WERI-Rb-1 (cell line): ENCODE measurements around the gene CDYL2.

Experiments
- DNase-seq: peaks from one replicate; pipeline ENCODE4 v3.0.0-alpha.2; 2020
- H3K27ac ChIP-seq: fragments of 250-450 bp; sonication (Bioruptor Pico); 2 replicates; pipeline ENCODE4 v1.5.1; 2020; ENCODE audit warnings: mild to moderate bottlenecking, moderate library complexity
- H3K27me3 ChIP-seq: fragments of 250-450 bp; sonication (Bioruptor Pico); 2 replicates; pipeline ENCODE4 v1.5.1; 2021; ENCODE audit warnings: mild to moderate bottlenecking, low read depth, moderate library complexity; ENCODE audit not compliant: insufficient read depth, severe bottlenecking
- H3K36me3 ChIP-seq: fragments of 250-450 bp; sonication (Bioruptor Pico); 2 replicates; pipeline ENCODE4 v1.5.1; 2020; ENCODE audit warnings: mild to moderate bottlenecking, moderate library complexity
- H3K4me3 ChIP-seq: 2 replicates; pipeline ENCODE4 v1.5.1; 2011; ENCODE audit warnings: low read depth, mild to moderate bottlenecking, control low read depth, low read length
- H3K9me3 ChIP-seq: fragments of 250-450 bp; sonication (Bioruptor Pico); 2 replicates; pipeline ENCODE4 v1.5.1; 2021; ENCODE audit warnings: mild to moderate bottlenecking, moderate library complexity; ENCODE audit not compliant: severe bottlenecking
- TF ChIP-seq, protein P1 (sequence below): IDR thresholded peaks from 2 replicates; pipeline ENCODE4 v1.5.1; 2011; ENCODE audit warnings: low read depth, mild to moderate bottlenecking, control low read depth, inconsistent platforms, low read length

The CDYL2 gene

DNA sequence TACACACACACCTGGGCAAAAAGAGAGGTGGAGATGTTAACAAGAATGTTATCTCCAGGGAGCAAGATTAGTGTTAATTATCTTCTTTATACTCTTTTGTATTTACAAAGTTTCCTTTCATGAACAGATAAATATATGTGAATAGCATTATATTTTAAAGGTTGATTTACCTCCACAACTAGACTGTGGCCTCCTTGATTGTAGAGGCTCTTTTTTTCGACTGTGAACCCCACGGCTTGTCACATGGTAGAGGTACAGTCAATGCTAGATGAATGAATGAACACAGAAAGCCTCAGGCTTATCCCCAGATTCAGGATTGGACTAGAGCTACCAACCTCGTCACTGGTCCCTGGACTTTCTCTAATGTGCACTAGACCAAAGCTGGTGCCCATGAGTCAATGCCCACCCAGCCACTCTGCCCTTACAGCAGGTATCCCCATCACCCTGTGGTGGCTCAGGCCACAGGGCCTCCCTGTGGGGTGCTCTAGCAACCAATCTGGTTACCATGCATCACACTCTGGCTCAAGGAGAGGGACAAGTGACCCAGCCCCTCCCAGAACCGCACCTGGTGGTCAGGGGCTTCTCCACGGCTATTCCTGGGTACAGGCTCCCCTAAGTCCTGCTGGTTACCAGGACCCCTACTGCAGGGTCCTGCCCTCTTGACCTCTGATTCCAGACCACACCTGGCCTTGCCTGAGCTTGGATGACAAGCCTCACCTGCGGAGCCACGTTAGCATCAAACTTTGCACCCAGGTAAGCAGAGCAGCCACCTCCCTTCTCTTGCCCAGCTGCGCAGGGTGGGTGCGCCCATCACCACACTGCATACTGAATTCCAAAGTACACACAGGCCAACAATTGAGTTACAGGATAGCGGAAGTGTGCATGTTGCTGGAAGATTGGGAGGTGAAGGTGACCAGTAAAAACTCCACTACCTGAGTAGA is 101.0 kb downstream of the CDYL2 start:
- Histone ChIP-seq H3K9me3 (no peaks in the 10 kb centered on the region), H3K27me3 (no peaks in the 10 kb centered on the region), H3K27ac (no peak overlapping the region), H3K36me3 (no peaks in the 10 kb centered on the region), H3K4me3 (no peak overlapping the region)
- DNase-seq: no peak
- TF ChIP-seq, protein P1, sequence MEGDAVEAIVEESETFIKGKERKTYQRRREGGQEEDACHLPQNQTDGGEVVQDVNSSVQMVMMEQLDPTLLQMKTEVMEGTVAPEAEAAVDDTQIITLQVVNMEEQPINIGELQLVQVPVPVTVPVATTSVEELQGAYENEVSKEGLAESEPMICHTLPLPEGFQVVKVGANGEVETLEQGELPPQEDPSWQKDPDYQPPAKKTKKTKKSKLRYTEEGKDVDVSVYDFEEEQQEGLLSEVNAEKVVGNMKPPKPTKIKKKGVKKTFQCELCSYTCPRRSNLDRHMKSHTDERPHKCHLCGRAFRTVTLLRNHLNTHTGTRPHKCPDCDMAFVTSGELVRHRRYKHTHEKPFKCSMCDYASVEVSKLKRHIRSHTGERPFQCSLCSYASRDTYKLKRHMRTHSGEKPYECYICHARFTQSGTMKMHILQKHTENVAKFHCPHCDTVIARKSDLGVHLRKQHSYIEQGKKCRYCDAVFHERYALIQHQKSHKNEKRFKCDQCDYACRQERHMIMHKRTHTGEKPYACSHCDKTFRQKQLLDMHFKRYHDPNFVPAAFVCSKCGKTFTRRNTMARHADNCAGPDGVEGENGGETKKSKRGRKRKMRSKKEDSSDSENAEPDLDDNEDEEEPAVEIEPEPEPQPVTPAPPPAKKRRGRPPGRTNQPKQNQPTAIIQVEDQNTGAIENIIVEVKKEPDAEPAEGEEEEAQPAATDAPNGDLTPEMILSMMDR: no peak

DNA sequence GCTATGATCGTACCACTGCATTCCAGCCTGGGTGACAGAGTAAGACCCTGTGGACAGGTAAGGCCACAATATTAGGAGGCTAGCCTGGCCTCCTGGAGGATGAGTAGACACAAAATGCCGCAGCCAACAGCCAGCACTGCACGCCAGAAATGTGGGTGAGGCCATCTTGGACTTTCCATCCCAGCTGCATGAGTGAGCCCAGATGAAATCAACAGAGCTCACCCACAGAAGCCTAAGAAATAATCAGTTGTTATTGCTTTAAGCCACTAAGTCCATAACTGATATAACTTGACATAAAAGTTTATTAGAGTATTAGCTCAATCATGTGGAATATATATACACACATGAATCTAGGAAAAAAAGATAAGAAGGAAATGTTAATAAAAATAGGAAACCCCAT is 101.7 kb downstream of the CDYL2 start:
- DNase-seq: no peak
- Histone ChIP-seq H3K9me3 (no peaks in the 10 kb centered on the region), H3K36me3 (no peaks in the 10 kb centered on the region), H3K27ac (no peak overlapping the region), H3K4me3 (no peak overlapping the region), H3K27me3 (no peaks in the 10 kb centered on the region)
- TF ChIP-seq, protein P1: no peak

DNA sequence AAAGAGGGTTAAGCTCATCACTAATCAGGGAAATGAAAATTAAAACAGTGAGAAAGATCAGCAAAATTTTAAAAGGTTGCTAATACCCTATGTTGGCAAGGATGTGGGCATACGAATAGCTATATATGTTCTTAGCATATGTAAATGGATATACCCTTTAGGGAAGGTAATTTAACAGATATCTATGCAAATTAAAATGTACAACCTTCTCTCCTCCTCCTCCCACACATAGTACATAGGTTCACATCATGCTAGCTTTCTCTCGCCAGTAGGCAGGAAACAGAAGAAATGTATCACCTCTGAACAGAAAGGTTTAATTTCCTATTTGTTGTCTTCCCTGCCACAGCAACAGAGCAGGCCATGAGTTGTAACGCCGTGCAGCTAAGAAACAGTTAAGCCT is 103.8 kb downstream of the CDYL2 start:
- Histone ChIP-seq H3K27ac (no peak overlapping the region), H3K4me3 (no peak overlapping the region), H3K36me3 (no peaks in the 10 kb centered on the region), H3K27me3 (no peaks in the 10 kb centered on the region), H3K9me3 (no peaks in the 10 kb centered on the region)
- TF ChIP-seq, protein P1: no peak
- DNase-seq: no peak

DNA sequence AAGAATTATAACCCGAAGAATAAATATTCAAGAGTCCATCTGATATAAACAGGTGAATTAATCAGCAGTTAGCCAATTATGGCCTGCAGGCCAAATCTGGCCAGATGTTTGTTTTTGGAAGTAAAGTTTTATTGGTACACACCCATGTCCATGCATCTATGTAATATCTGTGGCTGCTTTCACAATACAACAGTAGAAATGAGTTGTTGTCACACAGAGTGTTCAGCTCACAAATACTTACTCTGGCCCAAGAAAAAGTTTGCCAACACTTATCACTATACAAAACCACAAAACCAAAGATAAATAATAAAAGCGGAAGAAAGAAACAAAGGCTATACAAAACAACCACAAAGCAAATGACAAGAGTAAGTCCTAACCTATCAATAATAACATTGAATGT is 109.4 kb downstream of the CDYL2 start:
- Histone ChIP-seq H3K4me3 (no peak overlapping the region), H3K27ac (no peak overlapping the region), H3K9me3 (no peaks in the 10 kb centered on the region), H3K36me3 (no peaks in the 10 kb centered on the region), H3K27me3 (no peaks in the 10 kb centered on the region)
- DNase-seq: no peak
- TF ChIP-seq, protein P1: no peak

DNA sequence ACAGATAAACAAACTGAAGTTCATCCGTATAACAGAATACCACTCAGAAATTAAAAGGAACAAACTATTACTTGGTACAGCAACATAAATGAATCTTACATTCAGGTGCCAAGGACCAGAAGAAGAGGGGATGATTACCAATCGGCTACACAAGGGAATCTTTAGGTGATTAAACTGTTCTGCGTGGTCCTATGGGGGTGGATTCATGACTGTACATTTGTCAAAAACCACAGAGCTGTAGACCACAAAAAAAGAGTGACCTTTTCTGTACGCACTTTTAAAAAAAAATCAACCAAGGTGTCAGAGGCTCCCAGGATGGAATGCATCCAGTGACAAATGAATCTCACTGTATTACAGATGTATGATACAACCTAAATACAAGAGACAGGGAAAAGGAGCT is 110.8 kb downstream of the CDYL2 start:
- Histone ChIP-seq H3K9me3 (no peaks in the 10 kb centered on the region), H3K27ac (no peak overlapping the region), H3K4me3 (no peak overlapping the region), H3K27me3 (no peaks in the 10 kb centered on the region), H3K36me3 (no peaks in the 10 kb centered on the region)
- TF ChIP-seq, protein P1: no peak
- DNase-seq: no peak

DNA sequence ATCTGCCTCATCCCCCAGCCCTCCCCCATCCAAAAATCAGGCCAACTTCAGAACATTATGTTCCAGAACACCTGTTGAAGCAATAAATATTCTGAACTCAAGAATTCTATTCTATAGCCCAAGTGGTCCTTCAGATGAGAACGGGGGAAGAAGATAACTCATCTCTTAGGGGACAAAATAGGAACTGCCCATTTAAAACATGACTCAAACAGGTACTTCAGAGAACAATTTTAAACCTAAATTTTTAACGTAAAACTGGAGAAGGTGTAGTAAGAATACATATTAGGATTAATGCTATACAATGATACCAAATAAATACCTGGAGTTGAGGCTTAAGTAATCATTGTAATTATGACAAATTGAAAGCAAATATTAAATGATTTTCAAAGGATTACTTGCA is 112.1 kb downstream of the CDYL2 start:
- no peak overlapping the region for H3K27ac ChIP-seq
- no peak for DNase-seq
- no peaks in the 10 kb centered on the region for H3K9me3 ChIP-seq

More for the DNA sequence above, 112.1 kb downstream of the CDYL2 start:
- Histone ChIP-seq H3K27me3 (no peaks in the 10 kb centered on the region), H3K4me3 (no peak overlapping the region), H3K36me3 (no peaks in the 10 kb centered on the region)
- TF ChIP-seq, protein P1: no peak
